Measurements from ENCODE around the gene PHLPP1. TPM values are rescaled to one million over a fixed set of nuclear protein-coding genes. Genes with fewer than 3 reads are reported as not detected.

Gene PHLPP1
- total RNA-seq, 3 donors from 2014 or later = 9.8 to 19.9 (median 15.4) TPM

DNA sequence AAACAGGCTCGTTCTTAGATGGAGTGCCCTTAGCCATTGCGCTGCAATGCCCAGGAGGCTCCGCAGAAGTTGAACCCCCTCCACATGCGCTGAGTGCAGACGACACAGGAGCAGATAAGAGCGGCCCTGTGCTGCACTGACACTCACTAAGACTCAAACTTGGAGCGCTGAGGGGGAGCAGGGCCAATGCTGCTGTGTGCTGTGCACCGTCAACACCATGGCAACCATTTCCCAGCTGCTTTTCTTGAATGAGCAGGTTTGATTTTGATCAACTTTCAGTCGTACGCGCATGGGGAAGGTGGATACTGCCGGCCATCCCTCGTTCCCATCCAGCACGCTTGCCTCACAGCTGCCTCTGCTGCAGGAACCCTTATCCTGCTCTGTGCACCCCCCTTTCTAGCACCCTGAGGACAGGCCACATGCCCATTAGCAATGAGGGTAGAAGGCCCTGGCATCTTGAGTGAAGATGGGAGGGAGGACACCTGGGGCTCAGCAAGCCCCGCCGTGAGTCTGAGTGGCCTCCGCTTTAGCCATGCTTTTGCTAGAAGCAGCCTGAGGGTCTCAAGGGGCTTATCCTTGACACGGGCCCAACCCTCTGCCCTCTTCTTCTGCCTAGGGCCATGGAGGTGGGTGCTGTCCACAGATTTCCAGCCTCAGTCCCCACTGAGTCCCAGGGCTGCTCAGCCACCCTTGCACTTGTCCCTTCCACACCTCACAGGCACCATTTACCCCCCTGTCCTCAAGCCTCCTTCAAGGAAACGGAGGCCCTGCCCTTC lies 271.9 kb downstream of the PHLPP1 start:
- TF ChIP-seq POLR2A (IDR thresholded peaks at IDR 0.05) = no peak
- TF ChIP-seq, protein P1, sequence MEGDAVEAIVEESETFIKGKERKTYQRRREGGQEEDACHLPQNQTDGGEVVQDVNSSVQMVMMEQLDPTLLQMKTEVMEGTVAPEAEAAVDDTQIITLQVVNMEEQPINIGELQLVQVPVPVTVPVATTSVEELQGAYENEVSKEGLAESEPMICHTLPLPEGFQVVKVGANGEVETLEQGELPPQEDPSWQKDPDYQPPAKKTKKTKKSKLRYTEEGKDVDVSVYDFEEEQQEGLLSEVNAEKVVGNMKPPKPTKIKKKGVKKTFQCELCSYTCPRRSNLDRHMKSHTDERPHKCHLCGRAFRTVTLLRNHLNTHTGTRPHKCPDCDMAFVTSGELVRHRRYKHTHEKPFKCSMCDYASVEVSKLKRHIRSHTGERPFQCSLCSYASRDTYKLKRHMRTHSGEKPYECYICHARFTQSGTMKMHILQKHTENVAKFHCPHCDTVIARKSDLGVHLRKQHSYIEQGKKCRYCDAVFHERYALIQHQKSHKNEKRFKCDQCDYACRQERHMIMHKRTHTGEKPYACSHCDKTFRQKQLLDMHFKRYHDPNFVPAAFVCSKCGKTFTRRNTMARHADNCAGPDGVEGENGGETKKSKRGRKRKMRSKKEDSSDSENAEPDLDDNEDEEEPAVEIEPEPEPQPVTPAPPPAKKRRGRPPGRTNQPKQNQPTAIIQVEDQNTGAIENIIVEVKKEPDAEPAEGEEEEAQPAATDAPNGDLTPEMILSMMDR (IDR thresholded peaks at IDR 0.05) = no peak
- TF ChIP-seq POLR2AphosphoS5 (IDR thresholded peaks at IDR 0.05) = no peak
- no peaks in the 10 kb centered on the region for H3K27me3 ChIP-seq
- no peaks in the 10 kb centered on the region for H3K9me3 ChIP-seq
- intact Hi-C loops (cut with DNase I; ENCODE audit: low total_unique reads) = loop anchor here (10.0 kb wide), 1 partner anchor 272 kb away; the partner anchor contains the start of gene PHLPP1
- no peak overlapping the region for H3K27ac ChIP-seq
- H3K4me3 ChIP-seq = no peak overlapping the region
- DNase-seq (ENCODE audit: low spot score in 2 of 2) = no peak
- no peaks in the 10 kb centered on the region for H3K36me3 ChIP-seq
- no peaks in the 10 kb centered on the region for H3K4me1 ChIP-seq

DNA sequence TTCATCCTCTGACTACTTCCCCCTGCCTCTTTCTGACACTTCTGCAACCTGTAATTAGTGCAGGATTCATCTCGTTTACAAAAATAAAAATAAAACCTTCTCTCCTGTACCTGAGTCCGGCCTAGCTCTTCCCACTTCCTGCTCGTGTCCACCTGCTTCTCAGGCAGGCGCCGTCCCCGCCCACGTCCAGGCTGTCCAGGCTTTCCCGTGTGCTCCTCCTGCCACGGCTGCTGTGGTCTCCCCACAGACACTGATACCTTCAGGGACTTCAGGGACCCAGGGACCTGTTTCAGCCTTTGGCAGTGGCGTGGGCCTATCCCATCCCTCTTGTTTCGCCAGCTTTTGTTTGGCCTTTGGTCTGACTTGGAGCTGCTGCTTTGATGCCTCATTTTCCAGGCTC lies 272.5 kb downstream of the PHLPP1 start:
- TF ChIP-seq, protein P1 (IDR thresholded peaks at IDR 0.05) = no peak
- TF ChIP-seq POLR2AphosphoS5 (IDR thresholded peaks at IDR 0.05) (no peak), POLR2A (IDR thresholded peaks at IDR 0.05) (no peak)
- Histone ChIP-seq H3K36me3 (no peaks in the 10 kb centered on the region), H3K27me3 (no peaks in the 10 kb centered on the region), H3K4me3 (no peak overlapping the region), H3K9me3 (no peaks in the 10 kb centered on the region), H3K4me1 (no peaks in the 10 kb centered on the region), H3K27ac (no peak overlapping the region)
- no peak for DNase-seq (ENCODE audit: low spot score in 2 of 2)
- intact Hi-C loops (cut with DNase I; ENCODE audit: low total_unique reads) = loop anchor here (10.0 kb wide), 1 partner anchor 273 kb away; the partner anchor contains the start of gene PHLPP1

DNA sequence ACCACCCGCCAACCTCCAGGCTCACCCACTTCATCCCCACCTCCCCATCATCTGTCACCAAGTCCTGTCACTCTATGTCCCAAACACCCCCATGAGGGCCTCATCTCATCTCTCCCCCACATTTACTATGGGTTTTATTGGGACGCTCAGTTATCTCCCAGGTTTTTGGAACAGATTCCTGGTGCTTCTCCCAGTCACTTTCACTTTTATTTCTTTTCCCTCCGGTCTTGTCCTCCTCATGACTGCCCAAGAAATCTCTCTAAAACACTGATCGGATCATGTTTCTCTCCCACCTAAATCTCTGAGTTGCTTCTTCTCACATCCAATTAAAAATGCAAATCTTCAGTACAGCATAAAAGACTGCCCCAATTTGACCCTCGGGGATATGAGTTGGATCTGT lies 273.1 kb downstream of the PHLPP1 start:
- Histone ChIP-seq H3K36me3 (no peaks in the 10 kb centered on the region), H3K9me3 (no peaks in the 10 kb centered on the region), H3K27me3 (no peaks in the 10 kb centered on the region), H3K4me1 (no peaks in the 10 kb centered on the region), H3K27ac (peak overlapping the region in 1 of 2 donors; percentile 19), H3K4me3 (peak overlapping the region; percentile 2 to 47 (median 14))
- no peak for DNase-seq (ENCODE audit: low spot score in 2 of 2)
- TF ChIP-seq, protein P1 (IDR thresholded peaks at IDR 0.05) = no peak
- TF ChIP-seq POLR2A (IDR thresholded peaks at IDR 0.05) (no peak), POLR2AphosphoS5 (IDR thresholded peaks at IDR 0.05) (no peak)
- intact Hi-C loops (cut with DNase I; ENCODE audit: low total_unique reads) = loop anchor here (10.0 kb wide), 1 partner anchor 274 kb away; the partner anchor contains the start of gene PHLPP1

DNA sequence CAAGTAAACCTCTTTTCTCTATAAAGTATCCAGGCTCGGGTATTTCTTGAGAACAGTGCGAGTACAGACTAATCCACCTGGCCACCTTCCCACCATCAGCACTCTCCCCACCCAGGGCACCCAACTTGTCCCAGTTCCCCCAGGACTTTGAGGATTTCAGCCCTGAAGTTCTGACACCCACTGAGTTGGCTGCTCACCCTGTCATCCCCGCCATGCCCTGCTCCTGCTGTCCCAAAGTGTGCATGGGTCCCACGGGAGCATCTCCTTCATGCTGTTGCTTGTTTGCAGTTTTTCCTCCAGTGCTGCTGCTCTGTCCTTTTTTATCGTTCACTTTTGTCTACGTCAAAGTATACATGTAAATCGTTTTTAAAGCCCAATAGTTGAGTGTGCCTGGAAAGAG lies 273.9 kb downstream of the PHLPP1 start:
- intact Hi-C loops (cut with DNase I; ENCODE audit: low total_unique reads) = loop anchor here (10.0 kb wide), 1 partner anchor 274 kb away; the partner anchor contains the start of gene PHLPP1
- DNase-seq (ENCODE audit: low spot score in 2 of 2) = no peak
- Histone ChIP-seq H3K36me3 (no peaks in the 10 kb centered on the region), H3K4me1 (no peaks in the 10 kb centered on the region), H3K9me3 (no peaks in the 10 kb centered on the region), H3K27me3 (no peaks in the 10 kb centered on the region), H3K4me3 (no peak overlapping the region), H3K27ac (no peak overlapping the region)
- TF ChIP-seq POLR2A (IDR thresholded peaks at IDR 0.05) (no peak), POLR2AphosphoS5 (IDR thresholded peaks at IDR 0.05) (no peak)
- TF ChIP-seq, protein P1 (IDR thresholded peaks at IDR 0.05) = no peak

GRCh38 chr18:62990653-62991052 lies 275.3 kb downstream of the PHLPP1 start:
- Histone ChIP-seq H3K36me3 (no peaks in the 10 kb centered on the region), H3K4me1 (no peaks in the 10 kb centered on the region), H3K4me3 (no peak overlapping the region), H3K27ac (no peak overlapping the region), H3K9me3 (no peaks in the 10 kb centered on the region), H3K27me3 (no peaks in the 10 kb centered on the region)
- intact Hi-C loops (cut with DNase I; ENCODE audit: low total_unique reads) = no loop called here
- TF ChIP-seq POLR2A (IDR thresholded peaks at IDR 0.05) (no peak), POLR2AphosphoS5 (IDR thresholded peaks at IDR 0.05) (no peak)
- TF ChIP-seq, protein P1 (IDR thresholded peaks at IDR 0.05) = no peak
- DNase-seq (ENCODE audit: low spot score in 2 of 2) = no peak
